Parathyroid adenoma (tissue), 2 donors: ENCODE data around the gene RPS10.

ENCODE experiments used
- H2AFZ ChIP-seq: fragments of 300-600 bp; sonication (generic); one replicate; pipeline ENCODE4 v1.7.0; 2017; ENCODE audit warnings: antibody characterized with exemption, mild to moderate bottlenecking
- H3K27ac ChIP-seq: fragments of 300-600 bp; sonication (generic); one replicate; pipeline ENCODE4 v1.7.0; 2017
- H3K27me3 ChIP-seq: fragments of 300-600 bp; sonication (generic); one replicate; pipeline ENCODE4 v1.7.0; 2017; ENCODE audit warnings: low read length; ENCODE audit not compliant: control insufficient read depth, insufficient read depth
- H3K36me3 ChIP-seq: fragments of 300-600 bp; sonication (generic); one replicate; pipeline ENCODE4 v1.7.0; 2017; ENCODE audit warnings: low read length; ENCODE audit not compliant: control insufficient read depth, insufficient read depth
- H3K4me1 ChIP-seq: fragments of 300-600 bp; sonication (generic); one replicate; pipeline ENCODE4 v1.7.0; 2017; ENCODE audit warnings: control low read depth
- H3K4me2 ChIP-seq: fragments of 300-600 bp; sonication (generic); one replicate; pipeline ENCODE4 v1.7.0; 2017; ENCODE audit warnings: low read length
- H3K4me3 ChIP-seq: fragments of 300-600 bp; sonication (generic); one replicate; pipeline ENCODE4 v1.7.0; 2017; ENCODE audit warnings: low read depth, low read length
- H3K79me2 ChIP-seq: fragments of 300-600 bp; sonication (generic); one replicate; pipeline ENCODE4 v1.7.0; 2017; ENCODE audit warnings: control low read depth
- H3K9ac ChIP-seq: fragments of 300-600 bp; sonication (generic); one replicate; pipeline ENCODE4 v1.7.0; 2017; ENCODE audit warnings: mild to moderate bottlenecking
- H3K9me3 ChIP-seq: fragments of 300-600 bp; sonication (generic); one replicate; pipeline ENCODE4 v1.7.0; 2017; ENCODE audit warnings: low read length; ENCODE audit not compliant: control insufficient read depth
- CTCF ChIP-seq: fragments of 300-600 bp; sonication (generic); IDR thresholded peaks from one replicate; pipeline ENCODE4 v1.7.0; 2017; ENCODE audit warnings: antibody characterized with exemption, mild to moderate bottlenecking
- donor health status: primary hyperparathyroidism.

Gene RPS10

GRCh38 chr6:34370361-34370760, 55.5 kb downstream of the RPS10 start:
- Histone ChIP-seq H3K4me1 (peaks cover 9% of the 10 kb centered on the region), H3K4me2 (no peak overlapping the region), H3K9ac (no peak overlapping the region), H2AFZ (no peak overlapping the region), H3K79me2 (peaks cover 36% of the 10 kb centered on the region), H3K9me3 (no peaks in the 10 kb centered on the region), H3K27ac (peak overlapping the region; percentile 11), H3K4me3 (no peak overlapping the region), H3K36me3 (no peaks in the 10 kb centered on the region), H3K27me3 (no peaks in the 10 kb centered on the region)
- no peak for TF ChIP-seq CTCF

GRCh38 chr6:34369385-34369784, 56.5 kb downstream of the RPS10 start:
- Histone ChIP-seq H3K79me2 (peaks cover 42% of the 10 kb centered on the region), H3K27me3 (no peaks in the 10 kb centered on the region), H3K4me3 (no peak overlapping the region), H3K9ac (no peak overlapping the region), H3K27ac (no peak overlapping the region), H3K4me1 (peaks cover 2% of the 10 kb centered on the region), H3K9me3 (no peaks in the 10 kb centered on the region), H3K4me2 (no peak overlapping the region), H3K36me3 (no peaks in the 10 kb centered on the region), H2AFZ (no peak overlapping the region)
- no peak for TF ChIP-seq CTCF
